ENCODE measurements around the gene NPPB. TPM values are rescaled to one million over a fixed set of nuclear protein-coding genes. Genes with fewer than 3 reads are reported as not detected.

NPPB gene
- total RNA-seq, 8 experiments from 2014 or later, result 1.6 to 10.5 (median 2.1) TPM; not detected in 5

DNA sequence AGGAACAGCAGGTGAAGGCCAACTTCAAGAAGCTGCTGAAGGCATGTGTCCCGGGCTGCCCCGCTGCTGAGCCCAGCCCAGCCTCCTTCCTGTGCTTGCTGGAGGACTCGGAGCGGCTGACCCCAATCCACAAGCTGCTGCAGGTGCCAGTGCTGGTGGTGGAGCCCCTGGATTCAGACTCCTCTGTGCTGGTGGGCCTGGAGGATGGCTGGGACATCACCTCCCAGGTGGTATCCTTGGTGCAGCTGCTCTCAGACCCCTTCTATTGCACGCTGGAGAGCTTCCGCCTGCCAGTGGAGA is 20.1 kb upstream of the NPPB start:
- in situ Hi-C loops (cut with MboI; ENCODE audit: low pct_unique_long_range_greater_than_20kb in 2 of 9, low sequenced_read_pairs in 9 of 9, unreplicated experiment in 9 of 9), result no loop called here
- 83 to 100% (median 93%) methylated on average over 1 to 5 of the region's 6 CpGs; no CpG with 5 or more reads in 4 of the 10 experiments for WGBS, 10 experiments
- ATAC-seq (replicated peaks in 6 of 8), result no peak
- Histone ChIP-seq H3K4me1 (replicated peaks in 1 of 2) (peaks cover 41 to 42% of the 10 kb centered on the region in 2 donors), H3K4me3 (no peak overlapping the region), H3K27ac (no peak overlapping the region)

GRCh38 chr1:11878081-11878890 is 19.5 kb upstream of the NPPB start:
- in situ Hi-C loops (cut with MboI; ENCODE audit: low pct_unique_long_range_greater_than_20kb in 2 of 9, low sequenced_read_pairs in 9 of 9, unreplicated experiment in 9 of 9), result no loop called here
- no peak overlapping the region for H3K27ac ChIP-seq
- WGBS, 10 experiments, result 69 to 100% (median 89%) methylated on average over 2 to 17 of the region's 31 CpGs; no CpG with 5 or more reads in 2 of the 10 experiments
- no peak for ATAC-seq (replicated peaks in 6 of 8)
- no peak overlapping the region for H3K4me3 ChIP-seq
- H3K4me1 ChIP-seq (replicated peaks in 1 of 2), result peaks cover 47 to 48% of the 10 kb centered on the region in 2 donors

GRCh38 chr1:11877074-11877473 is 18.3 kb upstream of the NPPB start:
- no peak for ATAC-seq (replicated peaks in 6 of 8)
- Histone ChIP-seq H3K4me1 (replicated peaks in 1 of 2) (peaks cover 45 to 53% of the 10 kb centered on the region in 2 donors), H3K4me3 (no peak overlapping the region), H3K27ac (no peak overlapping the region)
- 44 to 92% (median 64%) methylated on average over 3 to 6 of the region's 6 CpGs; no CpG with 5 or more reads in 3 of the 10 experiments for WGBS, 10 experiments
- in situ Hi-C loops (cut with MboI; ENCODE audit: low pct_unique_long_range_greater_than_20kb in 2 of 9, low sequenced_read_pairs in 9 of 9, unreplicated experiment in 9 of 9), result no loop called here

- Histone ChIP-seq H3K4me1 (replicated peaks in 1 of 2) (peaks cover 28 to 37% of the 10 kb centered on the region in 2 donors), H3K4me3 (no peak overlapping the region), H3K27ac (peak overlapping the region; percentile 50 to 66)
- no peak for ATAC-seq (replicated peaks in 6 of 8)
- WGBS, 10 experiments, result 63 to 100% (median 86%) methylated on average over 3 to 10 of the region's 10 CpGs; no CpG with 5 or more reads in 5 of the 10 experiments
- in situ Hi-C loops (cut with MboI; ENCODE audit: low pct_unique_long_range_greater_than_20kb in 2 of 9, low sequenced_read_pairs in 9 of 9, unreplicated experiment in 9 of 9), result no loop called here
These were observed 16.3 kb upstream of the NPPB start for GRCh38 chr1:11875094-11875493.

- Histone ChIP-seq H3K4me1 (replicated peaks in 1 of 2) (peaks cover 24 to 32% of the 10 kb centered on the region in 2 donors), H3K27ac (peak overlapping the region; percentile 50 to 66), H3K4me3 (no peak overlapping the region)
- in situ Hi-C loops (cut with MboI; ENCODE audit: low pct_unique_long_range_greater_than_20kb in 2 of 9, low sequenced_read_pairs in 9 of 9, unreplicated experiment in 9 of 9), result no loop called here
- WGBS, 10 experiments, result 37 to 100% (median 73%) methylated on average over 1 to 6 of the region's 6 CpGs; no CpG with 5 or more reads in 3 of the 10 experiments
- ATAC-seq (replicated peaks in 6 of 8), result peak in 7 of 8 experiments; percentile 55 to 85 (median 63)
These were observed 15.9 kb upstream of the NPPB start for GRCh38 chr1:11874624-11875023.

- H3K4me3 ChIP-seq, result no peak overlapping the region
- peak overlapping the region; percentile 50 to 66 for H3K27ac ChIP-seq
- peak in 6 of 8 experiments; percentile 20 to 41 (median 28) for ATAC-seq (replicated peaks in 6 of 8)
- peaks cover 19 to 29% of the 10 kb centered on the region in 2 donors for H3K4me1 ChIP-seq (replicated peaks in 1 of 2)
- WGBS, 10 experiments, result 30 to 100% (median 83%) methylated on average over 2 to 8 of the region's 10 CpGs; no CpG with 5 or more reads in 3 of the 10 experiments
- in situ Hi-C loops (cut with MboI; ENCODE audit: low pct_unique_long_range_greater_than_20kb in 2 of 9, low sequenced_read_pairs in 9 of 9, unreplicated experiment in 9 of 9), result no loop called here
These were observed 15.5 kb upstream of the NPPB start for GRCh38 chr1:11874258-11874562.

- H3K4me3 ChIP-seq, result no peak overlapping the region
- WGBS, 10 experiments, result 53 to 92% (median 76%) methylated on average over 2 to 12 of the region's 14 CpGs; no CpG with 5 or more reads in 2 of the 10 experiments
- peak in 6 of 8 experiments; percentile 12 to 58 (median 38) for ATAC-seq (replicated peaks in 6 of 8)
These were observed 14.9 kb upstream of the NPPB start for GRCh38 chr1:11873395-11874257.

GRCh38 chr1:11872545-11872944 is 13.8 kb upstream of the NPPB start:
- Histone ChIP-seq H3K4me3 (no peak overlapping the region), H3K27ac (no peak overlapping the region), H3K4me1 (replicated peaks in 1 of 2) (peaks cover 28 to 43% of the 10 kb centered on the region in 2 donors)
- in situ Hi-C loops (cut with MboI; ENCODE audit: low pct_unique_long_range_greater_than_20kb in 2 of 9, low sequenced_read_pairs in 9 of 9, unreplicated experiment in 9 of 9), result no loop called here
- WGBS, 10 experiments, result 13 to 100% (median 49%) methylated on average over 1 to 7 of the region's 7 CpGs; no CpG with 5 or more reads in 3 of the 10 experiments
- ATAC-seq (replicated peaks in 6 of 8), result peak in 2 of 8 experiments; percentile 58 to 68

More at GRCh38 chr1:11873395-11874257, 14.9 kb upstream of the NPPB start:
- in situ Hi-C loops (cut with MboI; ENCODE audit: low pct_unique_long_range_greater_than_20kb in 2 of 9, low sequenced_read_pairs in 9 of 9, unreplicated experiment in 9 of 9), result no loop called here
- Histone ChIP-seq H3K4me1 (replicated peaks in 1 of 2) (peaks cover 19 to 35% of the 10 kb centered on the region in 2 donors), H3K27ac (peak overlapping the region; percentile 50 to 66)

DNA sequence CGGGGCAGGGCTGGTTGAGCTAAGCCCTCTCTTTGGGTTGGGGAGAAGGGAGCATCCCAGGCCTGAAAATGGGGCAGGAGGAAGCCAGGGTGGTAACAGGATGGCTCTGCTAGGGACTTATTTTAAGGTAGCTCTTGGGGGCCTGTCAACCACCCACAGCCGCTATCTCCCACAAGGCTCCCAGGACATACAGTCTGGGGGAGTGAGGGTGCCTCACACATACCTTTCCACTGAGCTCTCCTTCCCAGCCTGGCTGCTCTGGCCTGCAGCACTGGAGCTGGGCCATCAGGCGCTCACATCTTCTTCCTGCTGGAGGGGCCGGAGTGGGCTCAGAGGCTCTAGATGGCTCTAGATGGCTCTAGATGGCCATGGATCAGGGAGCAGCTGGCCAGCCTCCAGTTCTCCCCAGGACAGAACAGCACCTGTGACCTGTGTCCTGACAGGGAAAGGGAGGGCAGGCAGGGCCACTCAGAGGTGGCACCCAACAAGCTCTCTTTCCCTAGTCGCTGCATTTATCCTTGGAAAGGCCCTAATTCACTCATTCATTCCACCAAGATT is 11.0 kb upstream of the NPPB start:
- ATAC-seq (replicated peaks in 6 of 8), result no peak
- Histone ChIP-seq H3K4me1 (replicated peaks in 1 of 2) (peaks cover 28 to 40% of the 10 kb centered on the region in 2 donors), H3K4me3 (no peak overlapping the region), H3K27ac (peak overlapping the region in 1 of 2 donors; percentile 38)
- in situ Hi-C loops (cut with MboI; ENCODE audit: low pct_unique_long_range_greater_than_20kb in 2 of 9, low sequenced_read_pairs in 9 of 9, unreplicated experiment in 9 of 9), result no loop called here
- 14 to 100% (median 60%) methylated on average over 1 to 4 of the region's 5 CpGs; no CpG with 5 or more reads in 5 of the 10 experiments for WGBS, 10 experiments

DNA sequence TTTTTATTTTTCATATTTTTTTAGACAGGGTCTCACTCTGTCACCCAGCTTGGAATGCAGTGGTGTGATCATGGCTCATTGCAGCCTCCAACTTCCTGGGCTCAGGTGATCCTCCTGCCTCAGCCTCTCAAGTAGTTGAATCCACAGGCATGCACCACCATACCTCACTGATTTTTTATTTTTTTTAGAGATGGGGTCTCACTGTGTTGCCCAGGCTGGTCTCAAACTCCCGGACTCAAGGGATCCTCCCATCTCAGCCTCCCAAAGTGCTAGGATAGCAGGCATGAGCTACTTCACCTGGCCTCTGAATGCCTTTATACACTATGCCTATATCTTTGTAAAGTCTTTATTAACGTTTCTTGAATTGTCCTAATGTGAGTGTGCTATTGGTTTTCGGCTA is 10.4 kb upstream of the NPPB start:
- H3K27ac ChIP-seq, result peak overlapping the region; percentile 38 to 51
- H3K4me3 ChIP-seq, result no peak overlapping the region
- 80 to 100% (median 86%) methylated on average over 1 to 3 of the region's 3 CpGs; no CpG with 5 or more reads in 2 of the 10 experiments for WGBS, 10 experiments
- no peak for ATAC-seq (replicated peaks in 6 of 8)
- H3K4me1 ChIP-seq (replicated peaks in 1 of 2), result peaks cover 22 to 34% of the 10 kb centered on the region in 2 donors
- in situ Hi-C loops (cut with MboI; ENCODE audit: low pct_unique_long_range_greater_than_20kb in 2 of 9, low sequenced_read_pairs in 9 of 9, unreplicated experiment in 9 of 9), result no loop called here

- in situ Hi-C loops (cut with MboI; ENCODE audit: low pct_unique_long_range_greater_than_20kb in 2 of 9, low sequenced_read_pairs in 9 of 9, unreplicated experiment in 9 of 9), result no loop called here
- no peak overlapping the region for H3K4me3 ChIP-seq
- H3K4me1 ChIP-seq (replicated peaks in 1 of 2), result peaks cover 15 to 27% of the 10 kb centered on the region in 2 donors
- peak in 5 of 8 experiments; percentile 68 to 95 (median 88) for ATAC-seq (replicated peaks in 6 of 8)
- H3K27ac ChIP-seq, result peak overlapping the region; percentile 38 to 51
- 20 to 100% (median 41%) methylated on average over 1 to 11 of the region's 13 CpGs for WGBS, 10 experiments
These were observed 9.7 kb upstream of the NPPB start for GRCh38 chr1:11868331-11868980.

DNA sequence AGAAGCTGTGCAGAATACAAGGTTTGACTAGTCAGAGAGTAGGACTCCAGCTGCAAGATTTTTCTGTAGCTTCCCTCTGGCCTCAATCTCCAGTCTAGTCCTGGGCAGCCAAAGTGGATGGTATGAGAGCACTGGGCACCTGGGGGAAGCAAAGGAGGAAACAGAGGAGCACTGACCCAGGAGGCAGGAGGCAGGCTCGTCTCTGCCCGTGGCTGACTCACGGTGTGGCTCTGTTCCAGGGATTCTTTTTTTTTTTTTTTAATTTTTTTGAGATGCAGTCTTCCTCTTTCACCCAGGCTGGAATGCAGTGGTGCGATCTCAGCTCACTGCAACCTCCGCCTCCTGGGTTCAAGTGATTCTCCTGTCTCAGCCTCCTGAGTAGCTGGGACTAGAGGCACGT is 4.1 kb upstream of the NPPB start:
- in situ Hi-C loops (cut with MboI; ENCODE audit: low pct_unique_long_range_greater_than_20kb in 2 of 9, low sequenced_read_pairs in 9 of 9, unreplicated experiment in 9 of 9), result no loop called here
- Histone ChIP-seq H3K4me1 (replicated peaks in 1 of 2) (peaks cover 19 to 25% of the 10 kb centered on the region in 2 donors), H3K4me3 (no peak overlapping the region), H3K27ac (no peak overlapping the region)
- WGBS, 10 experiments, result 0 to 86% (median 48%) methylated on average over 2 to 6 of the region's 6 CpGs; no CpG with 5 or more reads in 4 of the 10 experiments
- ATAC-seq (replicated peaks in 6 of 8), result peak in 2 of 8 experiments; percentile 19 to 51
